HG03097 (cell line): Measurements from ENCODE around the gene FAM184B.

Experiments
- ATAC-seq: cut with Tn5 transposase; IDR thresholded peaks from one replicate; pipeline ENCODE4 v1.9.1; 2021; ENCODE audit not compliant: unreplicated experiment, low FRiP score

The FAM184B gene

DNA sequence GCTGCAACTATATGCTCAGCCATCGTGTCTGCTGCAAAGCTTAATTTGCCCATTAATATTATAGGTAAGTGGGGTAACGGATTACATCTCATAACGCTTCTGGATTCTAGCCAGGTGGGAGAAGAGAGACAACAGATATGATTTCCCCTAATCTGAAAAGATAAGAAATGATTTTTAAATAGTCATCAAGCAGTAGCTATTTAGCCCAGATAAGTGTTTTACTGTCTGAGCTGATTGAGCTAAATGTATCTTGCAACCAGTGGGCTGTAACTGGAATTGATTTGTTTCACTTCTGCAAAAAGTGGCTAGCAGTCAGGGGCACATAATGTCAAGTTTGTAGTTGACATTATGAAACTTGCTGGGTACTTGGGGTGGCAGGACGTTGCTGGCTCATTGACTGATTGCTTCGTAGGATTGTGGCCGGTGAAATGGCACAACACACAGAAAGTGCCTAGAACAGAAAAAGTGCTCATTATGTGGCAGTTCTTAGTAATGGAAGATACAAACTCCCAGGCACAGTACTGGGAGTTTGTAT, 185.9 kb downstream of the FAM184B start:
- peak; percentile 74 for ATAC-seq

- no peak for ATAC-seq
Measured at GRCh38 chr4:17589355-17589754, 192.1 kb downstream of the FAM184B start.

DNA sequence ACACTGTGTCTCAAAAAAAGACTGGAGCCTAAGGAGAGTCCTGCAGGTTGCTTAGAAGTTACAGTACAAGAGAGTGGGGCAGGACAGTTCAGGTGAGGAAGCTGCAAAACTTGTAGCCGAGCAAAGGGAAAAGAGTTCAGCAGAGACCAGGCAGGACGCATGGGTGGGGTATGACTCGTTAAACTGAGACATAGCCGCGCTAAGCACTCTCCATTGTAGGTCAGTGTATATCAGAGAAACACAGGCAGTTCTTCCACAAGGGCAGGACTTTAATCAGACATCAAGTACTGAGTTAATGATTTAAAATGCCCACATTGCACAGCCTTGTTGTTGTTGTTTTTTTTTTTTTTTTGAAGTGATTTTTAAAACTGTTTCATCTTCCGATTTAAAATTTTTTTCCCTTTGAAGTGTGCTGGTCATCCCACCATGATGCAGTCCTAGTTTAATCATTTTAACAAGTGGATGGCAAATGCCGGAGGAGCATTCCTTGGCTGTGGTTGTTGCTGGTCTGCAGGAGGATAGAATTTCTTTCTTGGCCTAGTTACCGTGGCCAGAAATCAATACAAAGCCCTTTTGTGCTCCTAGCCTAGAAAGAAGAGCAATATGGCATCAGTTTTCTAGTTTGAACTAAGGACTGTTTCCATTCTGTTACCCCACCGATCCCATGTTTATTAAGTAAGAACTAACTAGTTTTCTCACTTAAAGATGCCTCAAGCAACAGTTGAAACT, 194.2 kb downstream of the FAM184B start:
- ATAC-seq, result no peak

DNA sequence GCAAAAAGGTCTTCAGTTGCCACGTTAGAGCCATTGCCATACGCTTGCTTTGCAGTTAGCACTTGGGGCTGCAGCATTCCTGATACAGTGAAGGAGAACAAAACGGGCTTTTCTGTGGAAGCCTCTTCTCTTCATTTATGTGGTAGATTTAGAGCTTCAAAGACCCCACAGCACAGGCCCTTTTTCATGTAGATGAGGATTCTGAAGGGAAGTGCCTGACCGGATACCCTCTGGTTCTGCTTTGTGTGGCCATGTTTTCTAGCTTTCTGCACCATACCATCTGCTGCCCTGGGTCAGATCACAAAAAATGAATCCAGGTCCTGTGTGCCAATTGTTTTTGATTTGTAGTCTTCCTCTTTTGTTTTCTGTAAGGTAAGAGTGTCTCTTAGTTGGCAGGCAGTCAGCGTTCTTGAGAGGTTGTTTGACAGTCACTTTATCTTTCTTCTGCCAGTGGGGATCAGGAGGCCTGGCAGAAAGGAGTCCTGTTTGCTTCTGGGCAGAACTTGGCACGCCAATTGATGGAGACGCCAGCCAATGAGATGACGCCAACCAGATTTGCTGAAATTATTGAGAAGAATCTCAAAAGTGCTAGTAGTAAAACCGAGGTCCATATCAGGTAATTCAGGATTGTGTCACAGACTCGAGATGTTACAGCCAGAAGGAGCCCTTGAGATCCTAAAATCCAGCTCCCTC, 196.8 kb downstream of the FAM184B start:
- ATAC-seq, result no peak

DNA sequence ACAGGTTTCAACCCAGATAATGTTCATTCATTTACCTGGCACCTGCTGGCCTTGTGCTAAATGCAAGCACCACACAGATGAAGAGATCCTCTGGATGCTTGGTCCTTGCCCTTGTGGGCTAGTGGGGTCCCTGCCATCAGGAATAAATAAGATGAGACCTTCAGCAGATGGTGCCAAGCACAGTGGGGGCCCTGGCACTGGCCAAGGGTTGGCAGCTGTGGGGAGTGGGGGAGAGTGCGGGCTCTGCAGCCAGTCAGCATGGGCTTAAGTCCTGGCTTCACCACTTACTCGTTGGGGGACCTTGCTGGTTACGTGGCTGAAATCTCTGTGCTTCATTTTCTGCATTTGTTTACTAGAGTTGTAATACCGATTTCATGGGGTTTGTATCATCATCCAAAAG, 197.5 kb downstream of the FAM184B start:
- no peak for ATAC-seq

GRCh38 chr4:17583276-17583675, 198.1 kb downstream of the FAM184B start:
- no peak for ATAC-seq

GRCh38 chr4:17580969-17581368, 200.5 kb downstream of the FAM184B start:
- ATAC-seq, result no peak
